Endodermal cell (in vitro differentiated cells): ENCODE results near the gene TAS2R31. TPM values are rescaled to one million over a fixed set of nuclear protein-coding genes. Genes with fewer than 3 reads are reported as not detected.

Experiments used
- DNase-seq: peaks from one replicate; pipeline ENCODE4 v3.0.0-alpha.2; 2017
- H3K27ac ChIP-seq: 2 replicates; pipeline ENCODE4 v1.5.1; 2013; ENCODE audit warnings: mild to moderate bottlenecking, low read depth, low read length, moderate library complexity
- H3K27me3 ChIP-seq: 2 replicates; pipeline ENCODE4 v1.6.1; 2013; ENCODE audit warnings: mild to moderate bottlenecking, low read length, moderate library complexity; ENCODE audit not compliant: insufficient read depth, control insufficient read depth, poor library complexity, severe bottlenecking
- H3K36me3 ChIP-seq: 2 replicates; pipeline ENCODE4 v1.7.0; 2013; ENCODE audit warnings: mild to moderate bottlenecking, low read length, moderate library complexity; ENCODE audit not compliant: control insufficient read depth, insufficient read depth
- H3K4me1 ChIP-seq: one replicate; pipeline ENCODE4 v1.7.0; 2013; ENCODE audit warnings: low read length; ENCODE audit not compliant: control insufficient read depth, insufficient read depth
- H3K4me3 ChIP-seq: 2 replicates; pipeline ENCODE4 v1.5.1; 2013; ENCODE audit warnings: mild to moderate bottlenecking, low read length, moderate library complexity
- H3K9ac ChIP-seq: 2 replicates; pipeline ENCODE4 v1.6.1; 2013; ENCODE audit warnings: mild to moderate bottlenecking, low read length, moderate library complexity; ENCODE audit not compliant: poor library complexity, severe bottlenecking; ENCODE audit errors: extremely low read depth
- H3K9me3 ChIP-seq: 2 replicates; pipeline ENCODE4 v1.6.1; 2013; ENCODE audit warnings: mild to moderate bottlenecking, low read length, moderate library complexity; ENCODE audit not compliant: control insufficient read depth
- H3K27ac Mint-ChIP-seq: 2 replicates; pipeline ENCODE4 v1.8.0; 2020; ENCODE audit warnings: mixed read lengths
- H3K27me3 Mint-ChIP-seq: 2 replicates; pipeline ENCODE4 v1.8.0; 2021; ENCODE audit warnings: mild to moderate bottlenecking, mixed read lengths; ENCODE audit not compliant: insufficient read depth
- H3K36me3 Mint-ChIP-seq: 2 replicates; pipeline ENCODE4 v1.8.0; 2020; ENCODE audit warnings: low read depth, mixed read lengths
- H3K4me1 Mint-ChIP-seq: 2 replicates; pipeline ENCODE4 v1.8.0; 2020; ENCODE audit warnings: mixed read lengths
- H3K4me3 Mint-ChIP-seq: 2 replicates; pipeline ENCODE4 v1.8.0; 2020; ENCODE audit warnings: mild to moderate bottlenecking, moderate library complexity, mixed read lengths
- H3K9me3 Mint-ChIP-seq: 2 replicates; pipeline ENCODE4 v1.8.0; 2020; ENCODE audit warnings: mild to moderate bottlenecking, mixed read lengths
- CTCF ChIP-seq: fragments of 200-600 bp; sonication (generic); conservative IDR thresholded peaks from 2 replicates; pipeline ENCODE4 v1.5.0; 2021; ENCODE audit warnings: antibody characterized with exemption, mild to moderate bottlenecking
- WGBS, 2 experiments: methylation state at CpG; one replicate each; pipeline versions ENCODE4 v1.1.5 to v1.1.7; 2013; ENCODE audit warnings: missing lambda C conversion rate in 2 of 2, mixed read lengths in 1 of 2; ENCODE audit not compliant: insufficient coverage in 1 of 2, insufficient read length in 1 of 2; 5-methylcytosine and 5-hydroxymethylcytosine counted together
- long read RNA-seq, 4 experiments: library from polyadenylated mRNA in 2 of 4; library from RNA in 1 of 4; library from capped mRNA in 1 of 4; stranded (forward) in 3 of 4; unstranded in 1 of 4; transcript quantifications; one replicate each; pipeline ENCODE4 v2.0.0, GENCODE V29; 2020 to 2021; ENCODE audit warnings: inconsistent platforms in 1 of 4
- polyA plus RNA-seq, 2 experiments: library from polyadenylated mRNA; stranded (reverse); fragments of 50-300 nt; gene quantifications; one replicate each; pipeline ENCODE4 v1.2.3, GENCODE V29; 2013
- total RNA-seq, 2 donors: library from RNA; stranded (reverse); fragmentation: NEBNext Ultra II Directional in 1 of 2; extraction: Animal tissue kit (Norgen Biotek cat#: 25700) in 1 of 2; gene quantifications; 2 replicates in 1 of 2; 3 replicates in 1 of 2; pipeline ENCODE4 v1.2.1, GENCODE V29; 2021

TAS2R31 gene
- total RNA-seq = 10 to 100 TPM in 1 of 2 donors, 1 to 10 TPM in 1; 2.4 to 12.4 TPM
- 0.75 TPM for polyA plus RNA-seq (2013, experiment 1 of 2)
- 0.91 TPM for polyA plus RNA-seq (2013, experiment 2 of 2)
- long read RNA-seq, experiment 1 = 0 reads
- long read RNA-seq, experiment 2 = 0 reads
- long read RNA-seq, experiment 3, partial matches to known transcripts = 0 of 2 reads
- long read RNA-seq, experiment 3, other reads (novel, unspliced or antisense) = 0 of 2 reads
- long read RNA-seq, experiment 4 = 0 reads

GRCh38 chr12:11031307-11031706 is at the start of gene TAS2R31:
Gene TAS2R31, minus strand, starts transcription at chr12:11031407. Its CDS starts 72 bp downstream, at chr12:11031335.
- H3K9ac ChIP-seq = no peak within 1 kb of the TSS
- no peak for DNase-seq
- Mint-ChIP-seq H3K27me3 (no peaks in the 10 kb centered on the region), H3K4me3 (no peak within 1 kb of the TSS), H3K4me1 (no peaks in the 10 kb centered on the region), H3K36me3 (peaks cover 50% of the 10 kb centered on the region), H3K27ac (peak within 1 kb of the TSS; percentile 19), H3K9me3 (peaks cover under 1% of the 10 kb centered on the region)
- TF ChIP-seq CTCF = no peak
- peaks cover 15% of the 10 kb centered on the region for H3K36me3 ChIP-seq
- H3K9me3 ChIP-seq = no peaks in the 10 kb centered on the region
- WGBS, 2 experiments = 86 to 96% methylated on average over 3 to 6 of the region's 6 CpGs
- H3K4me1 ChIP-seq = no peaks in the 10 kb centered on the region
- no peak within 1 kb of the TSS for H3K27ac ChIP-seq
- H3K27me3 ChIP-seq = no peaks in the 10 kb centered on the region
- no peak within 1 kb of the TSS for H3K4me3 ChIP-seq

DNA sequence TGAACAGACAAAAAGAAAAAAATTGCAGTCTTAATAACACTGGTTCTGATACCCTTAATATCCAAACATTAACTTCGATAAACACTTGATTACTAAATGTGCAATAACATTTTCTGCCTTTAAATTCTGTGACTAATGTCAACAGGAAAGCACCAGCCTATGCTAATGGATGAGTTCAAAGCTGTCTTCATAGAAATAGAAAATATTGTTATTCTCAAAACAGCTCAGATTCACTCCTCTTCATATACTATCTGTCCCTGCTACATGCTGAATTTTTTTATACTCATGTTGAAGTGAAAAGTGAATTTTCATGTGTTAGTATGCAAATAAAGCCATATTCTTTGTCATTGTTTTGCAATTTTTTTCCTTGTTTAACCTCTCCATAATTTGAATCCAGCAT is 47.0 kb upstream of the TAS2R31 start:
- Histone ChIP-seq H3K9ac (no peak overlapping the region), H3K27me3 (no peaks in the 10 kb centered on the region), H3K9me3 (no peaks in the 10 kb centered on the region), H3K36me3 (no peaks in the 10 kb centered on the region), H3K27ac (no peak overlapping the region), H3K4me3 (no peak overlapping the region), H3K4me1 (no peaks in the 10 kb centered on the region)
- no peak overlapping the region for H3K4me3 Mint-ChIP-seq
- TF ChIP-seq CTCF = no peak
- H3K27me3 Mint-ChIP-seq = peaks cover 14% of the 10 kb centered on the region
- H3K9me3 Mint-ChIP-seq = peaks cover 26% of the 10 kb centered on the region
- DNase-seq = no peak
- H3K36me3 Mint-ChIP-seq = peaks cover 39% of the 10 kb centered on the region
- WGBS, 2 experiments = no CpG with 5 or more reads among the region's 1 CpG
- no peaks in the 10 kb centered on the region for H3K4me1 Mint-ChIP-seq
- H3K27ac Mint-ChIP-seq = no peak overlapping the region

GRCh38 chr12:11075642-11076041 is 44.4 kb upstream of the TAS2R31 start:
- peaks cover 15% of the 10 kb centered on the region for H3K9me3 Mint-ChIP-seq

More at GRCh38 chr12:11075642-11076041, 44.4 kb upstream of the TAS2R31 start:
- no peak overlapping the region for H3K4me3 ChIP-seq
- H3K4me3 Mint-ChIP-seq = no peak overlapping the region
- peaks cover 26% of the 10 kb centered on the region for H3K27me3 Mint-ChIP-seq
- peaks cover 39% of the 10 kb centered on the region for H3K36me3 Mint-ChIP-seq
- TF ChIP-seq CTCF = no peak
- H3K4me1 ChIP-seq = no peaks in the 10 kb centered on the region
- no CpG with 5 or more reads among the region's 3 CpGs for WGBS, 2 experiments
- H3K9ac ChIP-seq = no peak overlapping the region
- no peaks in the 10 kb centered on the region for H3K36me3 ChIP-seq
- no peak overlapping the region for H3K27ac Mint-ChIP-seq
- H3K4me1 Mint-ChIP-seq = peaks cover 18% of the 10 kb centered on the region
- H3K27ac ChIP-seq = no peak overlapping the region
- H3K27me3 ChIP-seq = no peaks in the 10 kb centered on the region
- H3K9me3 ChIP-seq = no peaks in the 10 kb centered on the region
- DNase-seq = no peak
